AG09319 (cell line): ENCODE measurements around the gene ERCC1.

ENCODE experiments used
- DNase-seq: peaks from one replicate; pipeline ENCODE4 v3.0.0-alpha.2; 2010; ENCODE audit warnings: low read depth; ENCODE audit errors: extremely low read depth
- CTCF ChIP-seq: IDR thresholded peaks from 2 replicates; pipeline ENCODE4 v1.5.1; 2011; ENCODE audit warnings: low read depth, mild to moderate bottlenecking, inconsistent platforms, low read length, moderate library complexity

Gene ERCC1

GRCh38 chr19:45428384-45429231, 4.9 kb upstream of the ERCC1 start:
- TF ChIP-seq CTCF: peak; percentile 44
- DNase-seq: no peak

DNA sequence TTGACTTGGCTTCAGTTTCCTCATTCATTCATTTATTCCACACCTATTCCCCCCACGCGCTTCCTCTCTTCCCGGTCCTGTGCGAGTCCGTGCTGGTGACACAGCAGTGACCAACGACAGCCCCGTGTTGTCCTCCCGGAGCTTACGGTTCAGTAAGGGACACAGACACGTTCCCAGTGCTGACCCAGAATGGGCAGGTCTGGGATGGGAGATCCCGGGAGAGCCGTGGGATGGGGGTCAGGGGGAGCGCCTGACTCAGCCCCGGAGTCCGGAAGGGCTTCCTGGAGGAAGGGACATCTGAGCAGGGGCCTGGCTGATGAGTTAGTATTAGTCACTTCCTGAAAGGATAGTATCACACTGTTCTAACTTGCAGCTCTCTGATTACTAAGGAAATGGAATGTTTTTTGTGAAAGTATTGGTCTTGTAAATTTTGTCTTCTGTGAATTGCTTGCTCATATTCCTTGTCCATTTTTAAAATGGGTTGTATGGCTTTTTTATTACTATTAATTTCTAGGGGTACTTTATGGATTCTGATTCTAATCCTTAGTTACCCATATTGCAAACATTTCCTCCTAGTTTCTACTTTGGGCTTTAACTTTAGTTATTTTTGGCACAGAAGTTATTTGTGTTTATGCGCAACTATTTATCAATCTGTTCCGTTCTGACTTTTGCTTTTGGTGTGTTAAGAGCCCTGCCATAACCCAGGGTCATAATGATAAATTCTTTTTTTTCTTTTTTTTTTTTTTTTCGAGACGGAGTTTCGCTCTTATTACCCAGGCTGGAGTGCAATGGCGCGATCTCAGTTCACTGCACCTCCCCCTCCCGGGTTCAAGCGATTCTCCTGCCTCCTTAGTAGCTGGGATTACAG, 708 bp upstream of the ERCC1 start:
- TF ChIP-seq CTCF: no peak

GRCh38 chr19:45423033-45423588, 606 bp downstream of the ERCC1 start:
- no peak for DNase-seq

More for the DNA sequence above, 708 bp upstream of the ERCC1 start:
- peak; percentile 71 for DNase-seq

GRCh38 chr19:45421947-45422498, 1.7 kb downstream of the ERCC1 start:
- no peak for DNase-seq
- no peak for TF ChIP-seq CTCF

More at GRCh38 chr19:45423033-45423588, 606 bp downstream of the ERCC1 start:
- no peak for TF ChIP-seq CTCF

GRCh38 chr19:45420871-45421270, 2.8 kb downstream of the ERCC1 start:
- no peak for DNase-seq
- TF ChIP-seq CTCF: no peak

DNA sequence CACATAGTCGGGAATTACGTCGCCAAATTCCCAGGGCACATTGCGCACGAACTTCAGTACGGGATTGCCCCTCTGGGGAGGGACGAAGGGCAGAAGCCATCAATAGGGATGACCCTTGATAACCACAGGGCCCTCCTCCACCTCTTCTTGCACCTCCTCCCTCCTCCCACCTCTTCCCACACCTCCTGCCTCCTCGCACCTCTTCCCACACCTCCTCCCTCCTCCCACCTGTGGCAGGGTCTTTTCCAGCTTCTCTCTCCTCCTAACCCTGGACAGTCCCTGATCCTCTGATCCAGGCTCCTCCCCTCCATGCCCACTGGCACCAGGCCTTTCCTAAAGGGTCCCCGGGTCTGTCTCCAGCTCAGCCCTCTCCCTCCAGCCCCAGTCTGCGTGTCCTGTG, 3.4 kb downstream of the ERCC1 start:
- DNase-seq: no peak
- TF ChIP-seq CTCF: no peak

DNA sequence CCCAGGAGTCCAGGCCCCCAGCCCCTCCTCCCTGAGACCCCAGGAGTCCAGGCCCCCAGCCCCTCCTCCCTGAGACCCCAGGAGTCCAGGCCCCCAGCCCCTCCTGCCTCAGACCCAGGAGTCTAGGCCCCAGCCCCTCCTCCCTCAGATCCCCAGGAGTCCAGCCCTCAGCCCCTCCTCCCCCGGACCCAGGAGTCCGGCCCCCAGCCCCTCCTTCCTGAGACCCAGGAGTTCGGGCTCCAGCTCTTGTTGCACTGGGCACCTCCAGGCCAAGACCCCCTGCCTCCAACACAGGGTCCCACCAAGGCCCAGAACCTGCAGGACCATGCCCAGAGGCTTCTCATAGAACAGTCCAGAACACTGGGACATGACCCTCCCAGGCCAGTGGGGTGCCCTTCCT, 3.8 kb downstream of the ERCC1 start:
- TF ChIP-seq CTCF: no peak
- DNase-seq: no peak
